Activated CD8-positive, alpha-beta memory T cell treated with anti-CD3 and anti-CD28 coated beads for 48 hours (primary cell): ENCODE measurements around the gene LMTK2.
A peak's percentile ranks its signal among the peaks of the same experiment; 100 is the strongest.

Experiments
- DNase-seq, 3 experiments: peaks; one replicate each; pipeline ENCODE4 v3.0.0-alpha.2; 2020; ENCODE audit warnings: low read depth in 2 of 3, low spot score in 2 of 3

The LMTK2 gene

GRCh38 chr7:98200364-98200763 is 93.7 kb downstream of the LMTK2 start:
- DNase-seq: no peak

GRCh38 chr7:98202367-98203195 is 95.9 kb downstream of the LMTK2 start:
- DNase-seq: peak; percentile 45 to 63 (median 47)

- no peak for DNase-seq
Observed at GRCh38 chr7:98203261-98203963, 96.8 kb downstream of the LMTK2 start.

GRCh38 chr7:98203964-98204605 is 97.4 kb downstream of the LMTK2 start:
- no peak for DNase-seq

GRCh38 chr7:98204670-98205069 is 98.0 kb downstream of the LMTK2 start:
- no peak for DNase-seq

- DNase-seq: no peak
Observed at GRCh38 chr7:98205162-98205845, 98.6 kb downstream of the LMTK2 start.

GRCh38 chr7:98206451-98207330 is 100.0 kb downstream of the LMTK2 start:
- no peak for DNase-seq

- no peak for DNase-seq
Observed at GRCh38 chr7:98209166-98209920, 102.7 kb downstream of the LMTK2 start.

- no peak for DNase-seq
Observed at GRCh38 chr7:98210513-98211220, 104.0 kb downstream of the LMTK2 start.

- DNase-seq: no peak
Observed at GRCh38 chr7:98211221-98211675, 104.6 kb downstream of the LMTK2 start, which contains the start of gene BHLHA15. BHLHA15 (plus strand) TSS chr7:98211439; CDS start chr7:98212310, 871 bp downstream.

GRCh38 chr7:98211676-98212531 is 105.2 kb downstream of the LMTK2 start:
- DNase-seq: no peak

- DNase-seq: no peak
Observed at GRCh38 chr7:98212532-98213041, 105.9 kb downstream of the LMTK2 start.

GRCh38 chr7:98213296-98213887 is 106.7 kb downstream of the LMTK2 start:
- DNase-seq: no peak

GRCh38 chr7:98213888-98214810 is 107.5 kb downstream of the LMTK2 start:
- DNase-seq: no peak

- no peak for DNase-seq
Observed at GRCh38 chr7:98214811-98215321, 108.2 kb downstream of the LMTK2 start.
